GM21515 (cell line): ENCODE measurements around the gene TMC3.
"Not testable (repeated sequence)": the region's sequence is repeated elsewhere in the genome, so short reads cannot be mapped to it uniquely, and the experiment has no call there.

ENCODE experiments used
- ATAC-seq: cut with Tn5 transposase; IDR thresholded peaks from one replicate; pipeline ENCODE4 v1.9.1; 2021; ENCODE audit not compliant: unreplicated experiment

Gene TMC3

GRCh38 chr15:81373775-81374395, at the start of gene TMC3:
Gene TMC3, minus strand, starts transcription at chr15:81374213. Its CDS starts 136 bp downstream, at chr15:81374077.
- ATAC-seq = no peak

GRCh38 chr15:81421461-81421860, 47.4 kb upstream of the TMC3 start:
- ATAC-seq = no peak

GRCh38 chr15:81419332-81419943, 45.4 kb upstream of the TMC3 start:
- no peak for ATAC-seq

- ATAC-seq = no peak
These were observed 44.9 kb upstream of the TMC3 start for GRCh38 chr15:81418891-81419290.

GRCh38 chr15:81418444-81418843, 44.4 kb upstream of the TMC3 start:
- no peak for ATAC-seq

GRCh38 chr15:81414274-81414968, 40.4 kb upstream of the TMC3 start:
- not testable (repeated sequence) for ATAC-seq

- no peak for ATAC-seq
These were observed 39.8 kb upstream of the TMC3 start for GRCh38 chr15:81413851-81414250.

GRCh38 chr15:81411969-81412633, 38.1 kb upstream of the TMC3 start:
- no peak for ATAC-seq

- no peak for ATAC-seq
These were observed 37.0 kb upstream of the TMC3 start for GRCh38 chr15:81411051-81411450.

- no peak for ATAC-seq
These were observed 36.3 kb upstream of the TMC3 start for GRCh38 chr15:81410318-81410753.

GRCh38 chr15:81407718-81408117, 33.7 kb upstream of the TMC3 start:
- no peak for ATAC-seq

- ATAC-seq = no peak
These were observed 33.2 kb upstream of the TMC3 start for GRCh38 chr15:81407176-81407575.

GRCh38 chr15:81400640-81401236, 26.7 kb upstream of the TMC3 start:
- no peak for ATAC-seq

GRCh38 chr15:81398910-81399551, 25.0 kb upstream of the TMC3 start:
- no peak for ATAC-seq

- ATAC-seq = no peak
These were observed 24.4 kb upstream of the TMC3 start for GRCh38 chr15:81398456-81398855.

- ATAC-seq = no peak
These were observed 20.6 kb upstream of the TMC3 start for GRCh38 chr15:81394603-81395002.

GRCh38 chr15:81391657-81392056, 17.6 kb upstream of the TMC3 start:
- no peak for ATAC-seq

GRCh38 chr15:81388436-81388770, 14.4 kb upstream of the TMC3 start:
- no peak for ATAC-seq

- no peak for ATAC-seq
These were observed 13.8 kb upstream of the TMC3 start for GRCh38 chr15:81387621-81388435.

- ATAC-seq = no peak
These were observed 12.9 kb upstream of the TMC3 start for GRCh38 chr15:81386947-81387346.
